Colonic mucosa (tissue), 4 donors: ENCODE measurements around the gene ASMTL. TPM values are rescaled to one million over a fixed set of nuclear protein-coding genes. Genes with fewer than 3 reads are reported as not detected.
"Not testable (repeated sequence)": the region's sequence is repeated elsewhere in the genome, so short reads cannot be mapped to it uniquely, and the experiment has no call there.

ENCODE experiments used
- DNase-seq: peaks from one replicate; pipeline ENCODE4 v3.0.0-alpha.2; 2020
- H3K27ac ChIP-seq: fragments of 200-600 bp; one replicate; pipeline ENCODE4 v1.8.0; 2021
- H3K27me3 ChIP-seq: fragments of 200-600 bp; one replicate; pipeline ENCODE4 v1.8.0; 2021
- H3K36me3 ChIP-seq: fragments of 200-600 bp; one replicate; pipeline ENCODE4 v1.8.0; 2021
- H3K4me1 ChIP-seq: fragments of 200-600 bp; one replicate; pipeline ENCODE4 v1.8.0; 2021; ENCODE audit warnings: mild to moderate bottlenecking
- H3K4me3 ChIP-seq: fragments of 200-600 bp; one replicate; pipeline ENCODE4 v1.8.0; 2021
- H3K9ac ChIP-seq, 2 donors: one replicate each; pipeline ENCODE4 v1.7.0; 2013; ENCODE audit warnings: control low read depth in 2 of 2, low read depth in 2 of 2, low read length in 2 of 2
- H3K9me3 ChIP-seq: fragments of 200-600 bp; one replicate; pipeline ENCODE4 v1.8.0; 2021
- intact Hi-C: fragments of 100-400 bp; cut with DNase I; formaldehyde crosslinking; loops from one replicate; pipeline ENCODE4 v1.14.1; 2022
- total RNA-seq, 2 donors: library from RNA; stranded (reverse); fragmentation: NEBNext Ultra II Directional in 1 of 2; extraction: Animal tissue kit (Norgen Biotek cat#: 25700) in 1 of 2; gene quantifications; one replicate each; pipeline ENCODE4 v1.2.1, GENCODE V29; 2021
- TF ChIP-seq, protein P1 (sequence below): fragments of 200-600 bp; IDR thresholded peaks from one replicate; pipeline ENCODE4 v1.8.0; 2022; ENCODE audit warnings: antibody characterized with exemption, mild to moderate bottlenecking
- donor health status: healthy.
- donor health status: DM: no; HTN: no; CAD: no.
- donor health status: DM: no; HTN: no; CAD: no.

The ASMTL gene
- total RNA-seq, 2 donors from 2014 or later, result 17.4 to 21.6 TPM

DNA sequence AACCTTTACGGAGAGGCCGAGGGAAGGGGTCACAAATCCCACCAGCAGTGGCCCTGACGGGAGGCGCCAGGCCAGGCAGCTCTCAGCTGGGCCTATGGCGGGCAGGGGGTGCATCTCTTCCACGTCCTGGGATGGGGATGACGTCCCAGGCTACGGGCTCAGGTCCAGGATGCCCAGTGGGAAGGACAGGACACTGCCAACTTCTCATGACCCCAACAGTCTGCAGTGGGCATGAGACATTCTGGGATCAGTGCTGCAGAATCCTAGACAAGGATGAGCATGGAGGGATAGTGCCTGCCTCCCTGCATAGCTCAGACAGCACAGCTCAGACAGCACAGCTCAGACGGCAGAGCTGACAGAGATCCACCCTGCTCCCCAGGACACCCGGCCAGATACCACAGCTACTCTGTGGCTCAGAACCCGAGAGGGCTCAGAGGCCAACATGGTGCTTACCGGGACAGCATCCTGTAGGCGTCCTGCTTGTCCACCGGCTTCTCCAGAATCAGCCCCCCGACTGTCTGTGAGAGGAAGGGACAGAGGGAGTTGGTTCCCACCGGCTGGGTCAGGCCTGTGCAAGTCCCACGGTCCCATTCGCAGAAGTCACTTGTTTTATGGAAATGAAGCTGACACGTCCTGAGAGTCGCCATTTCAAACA, 17.3 kb downstream of the ASMTL start:
- Histone ChIP-seq H3K9ac (no peak overlapping the region), H3K27me3 (no peaks in the 10 kb centered on the region), H3K4me1 (no peaks in the 10 kb centered on the region), H3K27ac (no peak overlapping the region), H3K36me3 (no peaks in the 10 kb centered on the region), H3K9me3 (no peaks in the 10 kb centered on the region), H3K4me3 (no peak overlapping the region)
- DNase-seq, result no peak
- TF ChIP-seq, protein P1, sequence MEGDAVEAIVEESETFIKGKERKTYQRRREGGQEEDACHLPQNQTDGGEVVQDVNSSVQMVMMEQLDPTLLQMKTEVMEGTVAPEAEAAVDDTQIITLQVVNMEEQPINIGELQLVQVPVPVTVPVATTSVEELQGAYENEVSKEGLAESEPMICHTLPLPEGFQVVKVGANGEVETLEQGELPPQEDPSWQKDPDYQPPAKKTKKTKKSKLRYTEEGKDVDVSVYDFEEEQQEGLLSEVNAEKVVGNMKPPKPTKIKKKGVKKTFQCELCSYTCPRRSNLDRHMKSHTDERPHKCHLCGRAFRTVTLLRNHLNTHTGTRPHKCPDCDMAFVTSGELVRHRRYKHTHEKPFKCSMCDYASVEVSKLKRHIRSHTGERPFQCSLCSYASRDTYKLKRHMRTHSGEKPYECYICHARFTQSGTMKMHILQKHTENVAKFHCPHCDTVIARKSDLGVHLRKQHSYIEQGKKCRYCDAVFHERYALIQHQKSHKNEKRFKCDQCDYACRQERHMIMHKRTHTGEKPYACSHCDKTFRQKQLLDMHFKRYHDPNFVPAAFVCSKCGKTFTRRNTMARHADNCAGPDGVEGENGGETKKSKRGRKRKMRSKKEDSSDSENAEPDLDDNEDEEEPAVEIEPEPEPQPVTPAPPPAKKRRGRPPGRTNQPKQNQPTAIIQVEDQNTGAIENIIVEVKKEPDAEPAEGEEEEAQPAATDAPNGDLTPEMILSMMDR, result no peak
- intact Hi-C loops, result no loop called here

DNA sequence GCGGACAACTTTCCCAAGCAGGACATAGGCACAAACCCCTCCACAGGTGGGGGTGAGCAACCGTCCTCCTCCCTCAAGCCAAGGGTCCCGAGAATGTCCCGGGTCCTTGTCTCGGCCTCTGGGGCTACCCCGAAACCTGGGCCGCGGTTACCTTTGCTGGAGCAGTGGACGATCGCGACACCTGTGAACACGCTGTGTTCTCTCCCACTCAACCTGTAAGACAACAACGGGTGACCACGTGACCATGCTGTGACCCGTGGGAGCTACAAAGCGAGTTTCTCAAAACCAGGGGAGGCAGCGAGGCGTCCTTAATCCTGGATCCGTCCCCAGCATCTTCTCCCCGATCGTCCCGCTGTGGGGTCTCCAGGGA, 17.9 kb downstream of the ASMTL start:
- H3K27me3 ChIP-seq, result no peaks in the 10 kb centered on the region
- no peaks in the 10 kb centered on the region for H3K9me3 ChIP-seq
- no peak overlapping the region for H3K27ac ChIP-seq
- DNase-seq, result no peak
- no peaks in the 10 kb centered on the region for H3K4me1 ChIP-seq
- no peaks in the 10 kb centered on the region for H3K36me3 ChIP-seq
- H3K4me3 ChIP-seq, result no peak overlapping the region
- intact Hi-C loops, result no loop called here
- no peak overlapping the region for H3K9ac ChIP-seq
- TF ChIP-seq, protein P1, result no peak

GRCh38 chrX:1433646-1434357, 18.9 kb downstream of the ASMTL start:
- Histone ChIP-seq H3K9me3 (no peaks in the 10 kb centered on the region), H3K27me3 (no peaks in the 10 kb centered on the region), H3K27ac (no peak overlapping the region), H3K4me3 (no peak overlapping the region), H3K9ac (no peak overlapping the region), H3K4me1 (no peaks in the 10 kb centered on the region), H3K36me3 (no peaks in the 10 kb centered on the region)
- DNase-seq, result no peak
- intact Hi-C loops, result no loop called here
- TF ChIP-seq, protein P1, result no peak

DNA sequence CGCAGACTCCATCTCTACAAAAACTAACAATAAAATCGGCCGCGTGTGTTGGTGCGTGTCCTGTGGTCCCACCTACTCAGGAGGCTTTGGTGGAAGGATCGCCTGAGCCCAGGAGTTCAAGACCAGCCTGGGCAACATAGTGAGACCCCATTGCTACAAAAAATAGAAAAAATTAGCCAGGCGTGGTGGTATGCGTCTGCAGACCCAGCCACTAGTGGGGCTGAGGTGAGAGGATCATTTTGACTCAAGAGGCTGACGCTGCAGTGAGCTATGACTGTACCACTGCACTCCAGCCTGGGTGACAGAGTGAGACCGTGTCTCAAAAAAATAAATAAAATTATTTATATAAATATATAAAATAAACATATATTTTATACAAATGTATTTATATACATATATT, 22.3 kb downstream of the ASMTL start:
- peaks cover 1% of the 10 kb centered on the region for H3K36me3 ChIP-seq
- H3K27me3 ChIP-seq, result no peaks in the 10 kb centered on the region
- no peak overlapping the region for H3K9ac ChIP-seq
- no peak overlapping the region for H3K27ac ChIP-seq
- H3K4me3 ChIP-seq, result no peak overlapping the region
- H3K9me3 ChIP-seq, result no peaks in the 10 kb centered on the region
- H3K4me1 ChIP-seq, result no peaks in the 10 kb centered on the region
- intact Hi-C loops, result no loop called here
- no peak for DNase-seq
- TF ChIP-seq, protein P1, result no peak

DNA sequence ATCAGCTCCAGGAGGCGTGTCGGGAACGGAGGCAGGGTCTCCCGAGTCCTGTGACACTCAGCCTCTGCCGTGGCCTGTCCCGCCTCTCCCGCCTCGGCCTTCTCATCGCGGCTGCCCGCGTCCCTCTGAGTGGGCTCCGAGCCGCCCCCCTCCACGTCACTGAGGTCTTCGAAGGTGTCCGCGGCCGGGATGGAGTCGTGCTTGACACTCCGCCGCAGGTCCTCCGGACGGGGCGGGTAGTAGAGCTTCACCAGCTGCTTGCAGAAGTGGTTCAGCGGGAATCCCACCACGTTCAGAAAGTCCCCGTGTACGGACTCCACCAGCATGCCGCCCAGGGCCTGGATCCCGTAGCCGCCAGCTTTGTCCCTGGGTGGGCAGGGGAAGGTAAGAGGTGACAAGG, 25.0 kb downstream of the ASMTL start:
- no peak for DNase-seq
- H3K4me3 ChIP-seq, result no peak overlapping the region
- no peaks in the 10 kb centered on the region for H3K9me3 ChIP-seq
- H3K27ac ChIP-seq, result no peak overlapping the region
- no peak overlapping the region for H3K9ac ChIP-seq
- no peaks in the 10 kb centered on the region for H3K4me1 ChIP-seq
- H3K36me3 ChIP-seq, result peaks cover 3% of the 10 kb centered on the region
- intact Hi-C loops, result no loop called here
- no peaks in the 10 kb centered on the region for H3K27me3 ChIP-seq
- TF ChIP-seq, protein P1, result no peak

- intact Hi-C loops, H3K9me3 ChIP-seq, DNase-seq, H3K27ac ChIP-seq, H3K9ac ChIP-seq, H3K27me3 ChIP-seq, H3K4me1 ChIP-seq, H3K36me3 ChIP-seq, H3K4me3 ChIP-seq: not testable (repeated sequence)
Measured at GRCh38 chrX:1426321-1426720, 26.4 kb downstream of the ASMTL start.
